ENCODE measurements around the gene AGMO. TPM values are rescaled to one million over a fixed set of nuclear protein-coding genes. Genes with fewer than 3 reads are reported as not detected.

The AGMO gene
- total and polyA plus RNA-seq, 3 donors from 2014 or later, result 13.1 to 52.8 (median 46.6) TPM

- no peaks in the 10 kb centered on the region for H3K36me3 ChIP-seq (ENCODE audit: low read depth, missing control alignments)
- intact Hi-C loops (cut with DNase I; ENCODE audit: low total_unique reads), result no loop called here
- DNase-seq, result no peak
- no peak overlapping the region for H3K4me3 ChIP-seq
- H3K27ac ChIP-seq, result no peak overlapping the region
- 48 to 71% methylated on average over 1 of the region's 1 CpG for WGBS, 2 donors
- TF ChIP-seq, protein P1, sequence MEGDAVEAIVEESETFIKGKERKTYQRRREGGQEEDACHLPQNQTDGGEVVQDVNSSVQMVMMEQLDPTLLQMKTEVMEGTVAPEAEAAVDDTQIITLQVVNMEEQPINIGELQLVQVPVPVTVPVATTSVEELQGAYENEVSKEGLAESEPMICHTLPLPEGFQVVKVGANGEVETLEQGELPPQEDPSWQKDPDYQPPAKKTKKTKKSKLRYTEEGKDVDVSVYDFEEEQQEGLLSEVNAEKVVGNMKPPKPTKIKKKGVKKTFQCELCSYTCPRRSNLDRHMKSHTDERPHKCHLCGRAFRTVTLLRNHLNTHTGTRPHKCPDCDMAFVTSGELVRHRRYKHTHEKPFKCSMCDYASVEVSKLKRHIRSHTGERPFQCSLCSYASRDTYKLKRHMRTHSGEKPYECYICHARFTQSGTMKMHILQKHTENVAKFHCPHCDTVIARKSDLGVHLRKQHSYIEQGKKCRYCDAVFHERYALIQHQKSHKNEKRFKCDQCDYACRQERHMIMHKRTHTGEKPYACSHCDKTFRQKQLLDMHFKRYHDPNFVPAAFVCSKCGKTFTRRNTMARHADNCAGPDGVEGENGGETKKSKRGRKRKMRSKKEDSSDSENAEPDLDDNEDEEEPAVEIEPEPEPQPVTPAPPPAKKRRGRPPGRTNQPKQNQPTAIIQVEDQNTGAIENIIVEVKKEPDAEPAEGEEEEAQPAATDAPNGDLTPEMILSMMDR (IDR thresholded peaks at IDR 0.05), result no peak
- TF ChIP-seq POLR2A (IDR thresholded peaks at IDR 0.05), result no peak
- no peaks in the 10 kb centered on the region for H3K4me1 ChIP-seq
- no peaks in the 10 kb centered on the region for H3K9me3 ChIP-seq
- no peaks in the 10 kb centered on the region for H3K27me3 ChIP-seq
These were observed 216.6 kb downstream of the AGMO start for GRCh38 chr7:15345216-15345615.

GRCh38 chr7:15341817-15342216, 220.0 kb downstream of the AGMO start:
- H3K36me3 ChIP-seq (ENCODE audit: low read depth, missing control alignments), result no peaks in the 10 kb centered on the region
- no peak for DNase-seq
- TF ChIP-seq, protein P1 (IDR thresholded peaks at IDR 0.05), result no peak
- TF ChIP-seq POLR2A (IDR thresholded peaks at IDR 0.05), result no peak
- no peak overlapping the region for H3K4me3 ChIP-seq
- no peaks in the 10 kb centered on the region for H3K27me3 ChIP-seq
- no peaks in the 10 kb centered on the region for H3K9me3 ChIP-seq
- no peaks in the 10 kb centered on the region for H3K4me1 ChIP-seq
- WGBS, 2 donors, result 88 to 90% methylated on average over 4 of the region's 4 CpGs
- H3K27ac ChIP-seq, result no peak overlapping the region
- intact Hi-C loops (cut with DNase I; ENCODE audit: low total_unique reads), result no loop called here

GRCh38 chr7:15336146-15336545, 225.7 kb downstream of the AGMO start:
- no peak for TF ChIP-seq POLR2A (IDR thresholded peaks at IDR 0.05)
- TF ChIP-seq, protein P1 (IDR thresholded peaks at IDR 0.05), result no peak
- Histone ChIP-seq H3K9me3 (no peaks in the 10 kb centered on the region), H3K36me3 (ENCODE audit: low read depth, missing control alignments) (no peaks in the 10 kb centered on the region), H3K4me1 (no peaks in the 10 kb centered on the region), H3K4me3 (no peak overlapping the region), H3K27me3 (no peaks in the 10 kb centered on the region), H3K27ac (no peak overlapping the region)
- WGBS, 2 donors, result 74 to 83% methylated on average over 1 of the region's 1 CpG
- DNase-seq, result no peak
- intact Hi-C loops (cut with DNase I; ENCODE audit: low total_unique reads), result no loop called here

DNA sequence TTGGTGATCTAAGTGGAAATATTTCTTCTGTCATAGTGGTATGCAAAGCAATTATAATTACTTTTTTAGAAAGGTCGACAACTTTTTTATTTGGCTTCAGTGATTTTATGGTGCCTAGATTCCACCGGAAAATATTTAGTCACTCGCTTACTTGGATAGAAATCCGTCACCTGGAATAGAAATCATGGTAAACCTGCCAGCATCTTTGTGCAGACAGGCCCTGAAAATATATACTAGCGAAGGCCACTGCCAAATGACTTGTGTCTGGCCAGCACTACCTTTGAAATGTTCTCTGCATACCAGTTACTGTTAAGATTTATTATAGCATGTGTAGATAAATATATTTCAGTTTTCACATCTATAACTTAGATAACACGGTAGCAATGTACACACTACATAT, 226.4 kb downstream of the AGMO start:
- no peak overlapping the region for H3K4me3 ChIP-seq
- TF ChIP-seq POLR2A (IDR thresholded peaks at IDR 0.05), result no peak
- TF ChIP-seq, protein P1 (IDR thresholded peaks at IDR 0.05), result no peak
- no peaks in the 10 kb centered on the region for H3K27me3 ChIP-seq
- no peaks in the 10 kb centered on the region for H3K36me3 ChIP-seq (ENCODE audit: low read depth, missing control alignments)
- H3K27ac ChIP-seq, result no peak overlapping the region
- 90% methylated on average over 6 of the region's 6 CpGs for WGBS, 2 donors
- no peaks in the 10 kb centered on the region for H3K9me3 ChIP-seq
- intact Hi-C loops (cut with DNase I; ENCODE audit: low total_unique reads), result no loop called here
- no peaks in the 10 kb centered on the region for H3K4me1 ChIP-seq
- DNase-seq, result no peak

DNA sequence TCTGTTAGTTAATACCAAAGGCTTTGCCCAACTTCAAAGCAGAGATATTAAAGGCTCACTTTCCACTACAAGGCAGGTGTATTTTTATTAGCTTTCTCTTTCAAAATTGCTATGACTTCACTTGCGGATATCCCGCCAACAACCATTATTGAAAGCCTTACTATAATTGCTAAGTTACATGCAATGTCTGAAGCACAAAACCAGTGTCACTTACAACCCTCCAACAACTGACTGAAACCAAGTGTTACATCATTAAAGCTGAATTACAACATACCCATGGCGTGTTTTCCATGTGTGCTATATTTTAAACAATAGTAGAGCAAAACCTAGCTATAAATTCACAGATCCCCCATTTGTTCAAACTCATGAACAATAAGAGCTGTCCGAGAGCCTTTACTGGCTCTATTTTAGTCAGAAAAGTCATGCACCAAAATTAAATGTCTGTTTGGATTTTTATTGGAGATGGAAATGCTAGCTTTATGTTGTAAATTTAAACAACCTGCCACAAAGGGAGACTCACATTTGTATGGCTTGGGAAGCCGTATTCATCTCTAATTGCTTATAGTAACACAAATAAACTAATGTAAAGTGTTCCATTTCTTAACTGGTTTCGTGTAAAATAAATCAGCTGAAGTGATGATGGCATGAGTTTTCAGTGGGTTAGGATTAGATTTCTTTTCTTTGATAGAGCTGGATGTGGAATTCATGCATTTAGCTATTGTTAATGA, 227.1 kb downstream of the AGMO start:
- no peaks in the 10 kb centered on the region for H3K9me3 ChIP-seq
- H3K4me1 ChIP-seq, result no peaks in the 10 kb centered on the region
- 95% methylated on average over 6 of the region's 6 CpGs for WGBS, 2 donors
- H3K4me3 ChIP-seq, result no peak overlapping the region
- no peaks in the 10 kb centered on the region for H3K36me3 ChIP-seq (ENCODE audit: low read depth, missing control alignments)
- DNase-seq, result no peak
- TF ChIP-seq, protein P1 (IDR thresholded peaks at IDR 0.05), result no peak
- TF ChIP-seq POLR2A (IDR thresholded peaks at IDR 0.05), result no peak
- no peak overlapping the region for H3K27ac ChIP-seq
- H3K27me3 ChIP-seq, result no peaks in the 10 kb centered on the region
- intact Hi-C loops (cut with DNase I; ENCODE audit: low total_unique reads), result no loop called here

Measured in testis (tissue), 3 donors.